Measurements from ENCODE around the gene SEMA3C.

The SEMA3C gene

GRCh38 chr7:80794631-80795573, 123.9 kb downstream of the SEMA3C start:
- ATAC-seq, result no peak
- no peak for TF ChIP-seq BACH2 (CRISPR knock-in tag; IDR thresholded peaks at IDR 0.05; ENCODE audit: borderline replicate concordance)
- no peak for TF ChIP-seq ZNF8 (CRISPR knock-in tag; IDR thresholded peaks at IDR 0.05)
- TF ChIP-seq ZFP3 (CRISPR knock-in tag; IDR thresholded peaks at IDR 0.05), result no peak
- no peak for TF ChIP-seq ESRRG (CRISPR knock-in tag; IDR thresholded peaks at IDR 0.05)
- TF ChIP-seq, protein P1, sequence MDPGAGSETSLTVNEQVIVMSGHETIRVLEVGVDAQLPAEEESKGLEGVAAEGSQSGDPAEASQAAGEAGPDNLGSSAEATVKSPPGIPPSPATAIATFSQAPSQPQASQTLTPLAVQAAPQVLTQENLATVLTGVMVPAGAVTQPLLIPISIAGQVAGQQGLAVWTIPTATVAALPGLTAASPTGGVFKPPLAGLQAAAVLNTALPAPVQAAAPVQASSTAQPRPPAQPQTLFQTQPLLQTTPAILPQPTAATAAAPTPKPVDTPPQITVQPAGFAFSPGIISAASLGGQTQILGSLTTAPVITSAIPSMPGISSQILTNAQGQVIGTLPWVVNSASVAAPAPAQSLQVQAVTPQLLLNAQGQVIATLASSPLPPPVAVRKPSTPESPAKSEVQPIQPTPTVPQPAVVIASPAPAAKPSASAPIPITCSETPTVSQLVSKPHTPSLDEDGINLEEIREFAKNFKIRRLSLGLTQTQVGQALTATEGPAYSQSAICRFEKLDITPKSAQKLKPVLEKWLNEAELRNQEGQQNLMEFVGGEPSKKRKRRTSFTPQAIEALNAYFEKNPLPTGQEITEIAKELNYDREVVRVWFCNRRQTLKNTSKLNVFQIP (CRISPR knock-in tag; IDR thresholded peaks at IDR 0.05; ENCODE audit: borderline replicate concordance, low read depth), result no peak
- TF ChIP-seq RARB (CRISPR knock-in tag; IDR thresholded peaks at IDR 0.05), result no peak
- no peak for TF ChIP-seq GLIS3 (CRISPR knock-in tag; IDR thresholded peaks at IDR 0.05)
- TF ChIP-seq, protein P2, sequence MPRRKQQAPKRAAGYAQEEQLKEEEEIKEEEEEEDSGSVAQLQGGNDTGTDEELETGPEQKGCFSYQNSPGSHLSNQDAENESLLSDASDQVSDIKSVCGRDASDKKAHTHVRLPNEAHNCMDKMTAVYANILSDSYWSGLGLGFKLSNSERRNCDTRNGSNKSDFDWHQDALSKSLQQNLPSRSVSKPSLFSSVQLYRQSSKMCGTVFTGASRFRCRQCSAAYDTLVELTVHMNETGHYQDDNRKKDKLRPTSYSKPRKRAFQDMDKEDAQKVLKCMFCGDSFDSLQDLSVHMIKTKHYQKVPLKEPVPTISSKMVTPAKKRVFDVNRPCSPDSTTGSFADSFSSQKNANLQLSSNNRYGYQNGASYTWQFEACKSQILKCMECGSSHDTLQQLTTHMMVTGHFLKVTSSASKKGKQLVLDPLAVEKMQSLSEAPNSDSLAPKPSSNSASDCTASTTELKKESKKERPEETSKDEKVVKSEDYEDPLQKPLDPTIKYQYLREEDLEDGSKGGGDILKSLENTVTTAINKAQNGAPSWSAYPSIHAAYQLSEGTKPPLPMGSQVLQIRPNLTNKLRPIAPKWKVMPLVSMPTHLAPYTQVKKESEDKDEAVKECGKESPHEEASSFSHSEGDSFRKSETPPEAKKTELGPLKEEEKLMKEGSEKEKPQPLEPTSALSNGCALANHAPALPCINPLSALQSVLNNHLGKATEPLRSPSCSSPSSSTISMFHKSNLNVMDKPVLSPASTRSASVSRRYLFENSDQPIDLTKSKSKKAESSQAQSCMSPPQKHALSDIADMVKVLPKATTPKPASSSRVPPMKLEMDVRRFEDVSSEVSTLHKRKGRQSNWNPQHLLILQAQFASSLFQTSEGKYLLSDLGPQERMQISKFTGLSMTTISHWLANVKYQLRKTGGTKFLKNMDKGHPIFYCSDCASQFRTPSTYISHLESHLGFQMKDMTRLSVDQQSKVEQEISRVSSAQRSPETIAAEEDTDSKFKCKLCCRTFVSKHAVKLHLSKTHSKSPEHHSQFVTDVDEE (CRISPR knock-in tag; IDR thresholded peaks at IDR 0.05), result no peak
- TF ChIP-seq ARNTL (CRISPR knock-in tag; IDR thresholded peaks at IDR 0.05; ENCODE audit: borderline replicate concordance, low read depth), result no peak
- no peak for TF ChIP-seq ISL1 (CRISPR knock-in tag; IDR thresholded peaks at IDR 0.05)
- no peak for TF ChIP-seq CREB5 (CRISPR knock-in tag; IDR thresholded peaks at IDR 0.05; ENCODE audit: low read depth)
- TF ChIP-seq, protein P3, sequence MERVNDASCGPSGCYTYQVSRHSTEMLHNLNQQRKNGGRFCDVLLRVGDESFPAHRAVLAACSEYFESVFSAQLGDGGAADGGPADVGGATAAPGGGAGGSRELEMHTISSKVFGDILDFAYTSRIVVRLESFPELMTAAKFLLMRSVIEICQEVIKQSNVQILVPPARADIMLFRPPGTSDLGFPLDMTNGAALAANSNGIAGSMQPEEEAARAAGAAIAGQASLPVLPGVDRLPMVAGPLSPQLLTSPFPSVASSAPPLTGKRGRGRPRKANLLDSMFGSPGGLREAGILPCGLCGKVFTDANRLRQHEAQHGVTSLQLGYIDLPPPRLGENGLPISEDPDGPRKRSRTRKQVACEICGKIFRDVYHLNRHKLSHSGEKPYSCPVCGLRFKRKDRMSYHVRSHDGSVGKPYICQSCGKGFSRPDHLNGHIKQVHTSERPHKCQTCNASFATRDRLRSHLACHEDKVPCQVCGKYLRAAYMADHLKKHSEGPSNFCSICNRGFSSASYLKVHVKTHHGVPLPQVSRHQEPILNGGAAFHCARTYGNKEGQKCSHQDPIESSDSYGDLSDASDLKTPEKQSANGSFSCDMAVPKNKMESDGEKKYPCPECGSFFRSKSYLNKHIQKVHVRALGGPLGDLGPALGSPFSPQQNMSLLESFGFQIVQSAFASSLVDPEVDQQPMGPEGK (CRISPR knock-in tag; IDR thresholded peaks at IDR 0.05; ENCODE audit: borderline replicate concordance), result no peak
- no peak for TF ChIP-seq TCF4 (CRISPR knock-in tag; IDR thresholded peaks at IDR 0.05; ENCODE audit: borderline replicate concordance)
- TF ChIP-seq ZNF70 (CRISPR knock-in tag; IDR thresholded peaks at IDR 0.05), result no peak
- TF ChIP-seq PPARA (CRISPR knock-in tag; IDR thresholded peaks at IDR 0.05; ENCODE audit: borderline replicate concordance), result no peak

GRCh38 chr7:80791509-80791929, 127.3 kb downstream of the SEMA3C start:
- TF ChIP-seq ARNTL (CRISPR knock-in tag; IDR thresholded peaks at IDR 0.05; ENCODE audit: borderline replicate concordance, low read depth), result peak; percentile 73; the same call in 1 of the 2 replicates
- TF ChIP-seq, protein P2 (CRISPR knock-in tag; IDR thresholded peaks at IDR 0.05), result 0 out of 2 replicates have a peak, but pooled peaks have one; percentile 73
- TF ChIP-seq SNAI2 (CRISPR knock-in tag; IDR thresholded peaks at IDR 0.05), result no peak
- peak; percentile 65 for ATAC-seq

DNA sequence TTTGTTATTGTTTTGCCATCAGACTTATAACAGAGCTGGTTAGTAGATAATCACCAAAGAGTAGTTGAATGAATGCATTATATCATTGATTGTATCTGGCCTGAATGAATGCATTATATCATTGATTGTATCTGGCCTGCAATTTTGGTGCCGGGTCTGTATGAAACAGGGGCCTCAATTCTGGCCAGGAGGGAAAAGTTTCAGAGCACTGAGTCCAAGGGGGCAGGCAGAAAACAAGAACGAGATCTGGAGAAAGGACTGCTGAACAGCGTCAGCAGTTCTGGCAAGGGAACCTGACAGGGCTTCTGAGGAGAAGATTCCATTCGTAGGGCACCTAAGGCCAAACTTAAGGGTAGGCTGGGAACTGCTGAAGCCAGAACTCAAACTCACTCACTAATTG, 128.0 kb downstream of the SEMA3C start:
- ATAC-seq, result peak; percentile 75
- TF ChIP-seq, protein P2 (CRISPR knock-in tag; IDR thresholded peaks at IDR 0.05), result 0 out of 2 replicates have a peak, but pooled peaks have one; percentile 53
- TF ChIP-seq OSR1 (CRISPR knock-in tag; IDR thresholded peaks at IDR 0.05), result no peak

Data from SK-N-SH treated with all-trans-retinoic acid at 6 μM for 48 hours (cell line).